Neural crest cell (in vitro differentiated cells): ENCODE data around the gene CSK. TPM values are rescaled to one million over a fixed set of nuclear protein-coding genes. Genes with fewer than 3 reads are reported as not detected.

Experiments
- DNase-seq: peaks from one replicate; pipeline ENCODE4 v3.0.0; 2021; ENCODE audit warnings: low read depth, mixed read lengths, low spot score
- H3K27ac Mint-ChIP-seq: one replicate; pipeline ENCODE4 v1.8.0; 2021; ENCODE audit warnings: mild to moderate bottlenecking, mixed read lengths; ENCODE audit not compliant: unreplicated experiment
- H3K27me3 Mint-ChIP-seq: 2 replicates; pipeline ENCODE4 v1.8.0; 2021; ENCODE audit warnings: low read depth, mild to moderate bottlenecking, mixed read lengths
- H3K36me3 Mint-ChIP-seq: 2 replicates; pipeline ENCODE4 v1.8.0; 2021; ENCODE audit warnings: low read depth, mild to moderate bottlenecking, mixed read lengths
- H3K4me1 Mint-ChIP-seq: 2 replicates; pipeline ENCODE4 v1.8.0; 2021; ENCODE audit warnings: mixed read lengths
- H3K4me3 Mint-ChIP-seq: one replicate; pipeline ENCODE4 v1.8.0; 2021; ENCODE audit warnings: mild to moderate bottlenecking, mixed read lengths
- H3K9me3 Mint-ChIP-seq: 2 replicates; pipeline ENCODE4 v1.8.0; 2021; ENCODE audit warnings: mixed read lengths
- CTCF ChIP-seq: fragments of 200-600 bp; sonication (generic); conservative IDR thresholded peaks from 2 replicates; pipeline ENCODE4 v1.5.0; 2021; ENCODE audit warnings: antibody characterized with exemption, mild to moderate bottlenecking
- total RNA-seq: library from RNA; stranded (reverse); gene quantifications from 2 replicates; pipeline ENCODE4 v1.2.1, GENCODE V29; 2021

The CSK gene
- total RNA-seq, 1 donor from 2014 or later = 109 TPM

- peaks cover 7% of the 10 kb centered on the region for H3K36me3 Mint-ChIP-seq
- H3K4me3 Mint-ChIP-seq = peak overlapping the region; percentile 5
- no peak for TF ChIP-seq CTCF
- H3K27me3 Mint-ChIP-seq = no peaks in the 10 kb centered on the region
- DNase-seq = no peak
- peaks cover 23% of the 10 kb centered on the region for H3K4me1 Mint-ChIP-seq
- peak overlapping the region; percentile 87 for H3K27ac Mint-ChIP-seq
- H3K9me3 Mint-ChIP-seq = no peaks in the 10 kb centered on the region
Measured at GRCh38 chr15:74844319-74845207, 62.7 kb downstream of the CSK start.

GRCh38 chr15:74845208-74845568 is 63.3 kb downstream of the CSK start:
- no peaks in the 10 kb centered on the region for H3K27me3 Mint-ChIP-seq
- H3K4me3 Mint-ChIP-seq = peak overlapping the region; percentile 68
- DNase-seq = no peak

GRCh38 chr15:74845581-74845980 is 63.7 kb downstream of the CSK start:
- Mint-ChIP-seq H3K4me1 (peaks cover 23% of the 10 kb centered on the region), H3K27me3 (no peaks in the 10 kb centered on the region), H3K9me3 (no peaks in the 10 kb centered on the region), H3K27ac (no peak overlapping the region), H3K4me3 (peak overlapping the region; percentile 68), H3K36me3 (peaks cover 7% of the 10 kb centered on the region)
- TF ChIP-seq CTCF = no peak
- DNase-seq = no peak

More at GRCh38 chr15:74845208-74845568, 63.3 kb downstream of the CSK start:
- H3K9me3 Mint-ChIP-seq = no peaks in the 10 kb centered on the region
- H3K36me3 Mint-ChIP-seq = peaks cover 7% of the 10 kb centered on the region
- no peak for TF ChIP-seq CTCF
- H3K27ac Mint-ChIP-seq = no peak overlapping the region
- H3K4me1 Mint-ChIP-seq = peaks cover 23% of the 10 kb centered on the region

- no peak overlapping the region for H3K4me3 Mint-ChIP-seq
- TF ChIP-seq CTCF = no peak
- H3K36me3 Mint-ChIP-seq = peaks cover 7% of the 10 kb centered on the region
- no peak for DNase-seq
- H3K27me3 Mint-ChIP-seq = no peaks in the 10 kb centered on the region
- no peaks in the 10 kb centered on the region for H3K9me3 Mint-ChIP-seq
- no peak overlapping the region for H3K27ac Mint-ChIP-seq
- H3K4me1 Mint-ChIP-seq = peaks cover 7% of the 10 kb centered on the region
Measured at GRCh38 chr15:74847432-74847831, 65.6 kb downstream of the CSK start.

GRCh38 chr15:74850393-74850792 is 68.5 kb downstream of the CSK start:
- no peaks in the 10 kb centered on the region for H3K4me1 Mint-ChIP-seq
- H3K4me3 Mint-ChIP-seq = no peak overlapping the region
- no peaks in the 10 kb centered on the region for H3K9me3 Mint-ChIP-seq
- TF ChIP-seq CTCF = no peak
- H3K27me3 Mint-ChIP-seq = no peaks in the 10 kb centered on the region
- no peak for DNase-seq
- peak overlapping the region; percentile 12 for H3K27ac Mint-ChIP-seq
- peaks cover 9% of the 10 kb centered on the region for H3K36me3 Mint-ChIP-seq
